Measurements from ENCODE around the gene TMEM134. TPM values are rescaled to one million over a fixed set of nuclear protein-coding genes. Genes with fewer than 3 reads are reported as not detected.
"Not testable (repeated sequence)": the region's sequence is repeated elsewhere in the genome, so short reads cannot be mapped to it uniquely, and the experiment has no call there.

TMEM134 gene
- total RNA-seq, 4 donors from 2014 or later: 69.0 to 138 (median 95.8) TPM

- Histone ChIP-seq H3K36me3 (peaks cover 45 to 56% of the 10 kb centered on the region in 2 donors), H3K27me3 (no peaks in the 10 kb centered on the region), H3K9me3 (no peaks in the 10 kb centered on the region), H3K4me1 (peaks cover 3 to 9% of the 10 kb centered on the region in 2 donors), H3K4me3 (replicated peaks in 1 of 3) (no peak overlapping the region), H3K27ac (no peak overlapping the region)
- TF ChIP-seq POLR2A (IDR thresholded peaks at IDR 0.05): no peak
- TF ChIP-seq, protein P1, sequence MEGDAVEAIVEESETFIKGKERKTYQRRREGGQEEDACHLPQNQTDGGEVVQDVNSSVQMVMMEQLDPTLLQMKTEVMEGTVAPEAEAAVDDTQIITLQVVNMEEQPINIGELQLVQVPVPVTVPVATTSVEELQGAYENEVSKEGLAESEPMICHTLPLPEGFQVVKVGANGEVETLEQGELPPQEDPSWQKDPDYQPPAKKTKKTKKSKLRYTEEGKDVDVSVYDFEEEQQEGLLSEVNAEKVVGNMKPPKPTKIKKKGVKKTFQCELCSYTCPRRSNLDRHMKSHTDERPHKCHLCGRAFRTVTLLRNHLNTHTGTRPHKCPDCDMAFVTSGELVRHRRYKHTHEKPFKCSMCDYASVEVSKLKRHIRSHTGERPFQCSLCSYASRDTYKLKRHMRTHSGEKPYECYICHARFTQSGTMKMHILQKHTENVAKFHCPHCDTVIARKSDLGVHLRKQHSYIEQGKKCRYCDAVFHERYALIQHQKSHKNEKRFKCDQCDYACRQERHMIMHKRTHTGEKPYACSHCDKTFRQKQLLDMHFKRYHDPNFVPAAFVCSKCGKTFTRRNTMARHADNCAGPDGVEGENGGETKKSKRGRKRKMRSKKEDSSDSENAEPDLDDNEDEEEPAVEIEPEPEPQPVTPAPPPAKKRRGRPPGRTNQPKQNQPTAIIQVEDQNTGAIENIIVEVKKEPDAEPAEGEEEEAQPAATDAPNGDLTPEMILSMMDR (IDR thresholded peaks at IDR 0.05): no peak
- WGBS, 2 donors: 85 to 88% methylated on average over 18 to 22 of the region's 25 CpGs
- DNase-seq: no peak
- intact Hi-C loops (cut with DNase I): no loop called here
These were observed 20.3 kb upstream of the TMEM134 start for GRCh38 chr11:67489203-67489884.

- no peak for DNase-seq
- TF ChIP-seq POLR2A (IDR thresholded peaks at IDR 0.05): no peak
- TF ChIP-seq, protein P1 (IDR thresholded peaks at IDR 0.05): no peak
- Histone ChIP-seq H3K4me3 (replicated peaks in 1 of 3) (no peak overlapping the region), H3K4me1 (peaks cover 16 to 21% of the 10 kb centered on the region in 2 donors), H3K9me3 (no peaks in the 10 kb centered on the region), H3K27ac (no peak overlapping the region), H3K36me3 (peaks cover 18 to 31% of the 10 kb centered on the region in 2 donors), H3K27me3 (no peaks in the 10 kb centered on the region)
- intact Hi-C loops (cut with DNase I): no loop called here
- WGBS, 2 donors: 83 to 92% methylated on average over 14 to 20 of the region's 20 CpGs
These were observed 17.6 kb upstream of the TMEM134 start for GRCh38 chr11:67486481-67487195.

DNA sequence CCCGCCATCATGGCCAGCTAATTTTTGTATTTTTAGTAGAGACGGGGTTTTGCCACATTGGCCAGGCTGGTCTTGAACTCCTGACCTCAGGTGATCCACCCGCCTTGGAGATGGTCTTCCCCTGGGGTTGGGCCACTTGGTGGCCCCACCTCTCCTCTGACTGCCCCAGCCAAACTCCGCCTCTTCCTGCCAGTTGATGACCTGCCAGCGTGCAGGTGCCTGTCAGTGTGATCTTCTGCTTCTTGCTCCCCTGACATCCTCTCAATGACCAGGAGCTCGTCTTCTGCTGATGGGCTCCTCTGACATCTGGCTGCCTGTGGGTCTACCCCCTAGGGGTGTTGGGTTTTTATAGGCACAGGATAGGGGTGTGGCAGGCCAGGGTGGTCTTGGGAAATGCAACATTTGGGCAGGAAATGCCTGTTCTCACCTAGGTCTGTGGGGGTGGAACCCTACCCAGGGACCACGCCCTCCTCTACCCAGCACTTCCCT is 16.9 kb upstream of the TMEM134 start:
- Histone ChIP-seq H3K4me1 (peaks cover 16 to 21% of the 10 kb centered on the region in 2 donors), H3K36me3 (peaks cover 11 to 29% of the 10 kb centered on the region in 2 donors)
- intact Hi-C loops (cut with DNase I); H3K27ac ChIP-seq; DNase-seq; H3K4me3 ChIP-seq (replicated peaks in 1 of 3); H3K27me3 ChIP-seq; H3K9me3 ChIP-seq: not testable (repeated sequence)
- 87 to 93% methylated on average over 7 of the region's 7 CpGs for WGBS, 2 donors

- no peak overlapping the region for H3K27ac ChIP-seq
- 78 to 91% methylated on average over 9 to 11 of the region's 11 CpGs for WGBS, 2 donors
- TF ChIP-seq, protein P1 (IDR thresholded peaks at IDR 0.05): no peak
- TF ChIP-seq POLR2A (IDR thresholded peaks at IDR 0.05): no peak
- no peaks in the 10 kb centered on the region for H3K9me3 ChIP-seq
- H3K36me3 ChIP-seq: peaks cover under 1 to 20% of the 10 kb centered on the region in 2 donors
- no peak for DNase-seq
- peaks cover 16 to 21% of the 10 kb centered on the region in 2 donors for H3K4me1 ChIP-seq
- intact Hi-C loops (cut with DNase I): no loop called here
- no peaks in the 10 kb centered on the region for H3K27me3 ChIP-seq
- no peak overlapping the region for H3K4me3 ChIP-seq (replicated peaks in 1 of 3)
These were observed 15.8 kb upstream of the TMEM134 start for GRCh38 chr11:67484847-67485311.

- intact Hi-C loops (cut with DNase I): no loop called here
- Histone ChIP-seq H3K9me3 (no peaks in the 10 kb centered on the region), H3K4me1 (peaks cover 16 to 21% of the 10 kb centered on the region in 2 donors), H3K4me3 (replicated peaks in 1 of 3) (peak overlapping the region in 1 of 3 donors; percentile 42), H3K36me3 (peaks cover 0 to 14% of the 10 kb centered on the region in 2 donors), H3K27ac (peak overlapping the region in 2 of 3 donors; percentile 88 to 90), H3K27me3 (no peaks in the 10 kb centered on the region)
- peak; percentile 90 to 92 for DNase-seq
- TF ChIP-seq, protein P1 (IDR thresholded peaks at IDR 0.05): no peak
- TF ChIP-seq POLR2A (IDR thresholded peaks at IDR 0.05): no peak
- 60 to 68% methylated on average over 16 of the region's 16 CpGs for WGBS, 2 donors
These were observed 15.0 kb upstream of the TMEM134 start for GRCh38 chr11:67483831-67484665.

Data from thyroid gland (tissue), 4 donors.